ENCODE results near the gene STMP1.
"Not testable (repeated sequence)": the region's sequence is repeated elsewhere in the genome, so short reads cannot be mapped to it uniquely, and the experiment has no call there.

The STMP1 gene

DNA sequence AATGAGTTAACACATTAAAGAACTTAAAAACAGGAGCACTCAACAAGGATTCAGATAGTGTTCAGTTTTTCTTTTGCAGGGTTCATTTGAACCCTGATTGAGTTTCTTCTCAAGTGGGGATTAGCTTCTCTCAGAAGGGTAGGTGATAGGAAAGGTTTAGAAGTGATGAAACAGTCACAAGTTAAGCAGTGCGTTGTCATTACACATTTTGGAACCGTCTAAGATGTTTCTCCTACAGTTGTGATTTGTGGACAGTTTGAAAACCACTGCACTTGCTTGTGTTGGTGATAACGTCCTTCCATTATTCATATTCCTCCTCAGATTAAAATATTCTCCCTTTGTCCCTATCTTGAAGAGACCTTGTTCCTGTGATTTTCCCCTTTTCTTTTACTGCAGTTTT lies 2.7 kb downstream of the STMP1 start:
- no peak for DNase-seq

DNA sequence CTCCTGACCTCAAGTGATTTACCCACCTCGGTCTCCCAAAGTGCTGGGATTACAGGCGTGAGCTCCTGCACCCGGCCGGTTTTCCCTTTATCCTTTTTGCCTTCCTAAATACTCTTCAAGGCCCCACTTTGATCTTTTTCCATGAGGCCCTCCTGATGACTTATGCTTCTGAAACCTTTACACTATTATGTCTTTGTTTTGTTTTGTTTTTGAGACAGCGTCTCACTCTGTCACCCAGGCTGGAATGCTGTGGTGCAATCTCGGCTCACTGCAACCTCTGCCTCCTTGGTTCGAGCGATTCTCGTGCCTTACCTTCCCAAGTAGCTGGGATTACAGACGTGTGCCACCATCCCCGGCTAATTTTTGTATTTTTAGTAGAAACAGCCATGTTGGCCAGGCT lies 3.8 kb downstream of the STMP1 start:
- no peak for DNase-seq

DNA sequence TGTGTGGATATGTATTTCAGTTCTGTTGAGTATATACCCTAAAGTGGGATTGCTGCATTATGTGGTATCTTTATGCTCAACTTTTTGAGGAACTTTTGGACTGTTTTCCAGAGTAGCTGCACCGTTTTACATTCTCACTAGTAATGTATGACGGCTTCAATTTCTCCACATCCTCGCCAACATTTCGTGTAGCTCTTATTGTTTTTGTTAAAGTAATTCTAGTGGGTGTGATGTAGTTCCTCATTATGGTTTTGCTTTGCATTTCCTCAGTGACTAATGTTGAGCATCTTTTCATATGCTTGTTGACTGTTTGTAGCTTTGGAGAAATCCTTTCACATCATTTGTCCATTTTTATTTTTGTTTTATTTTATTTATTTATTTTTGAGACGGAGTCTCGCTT lies 4.5 kb downstream of the STMP1 start:
- DNase-seq = peak; percentile 52 to 89 (median 73)

DNA sequence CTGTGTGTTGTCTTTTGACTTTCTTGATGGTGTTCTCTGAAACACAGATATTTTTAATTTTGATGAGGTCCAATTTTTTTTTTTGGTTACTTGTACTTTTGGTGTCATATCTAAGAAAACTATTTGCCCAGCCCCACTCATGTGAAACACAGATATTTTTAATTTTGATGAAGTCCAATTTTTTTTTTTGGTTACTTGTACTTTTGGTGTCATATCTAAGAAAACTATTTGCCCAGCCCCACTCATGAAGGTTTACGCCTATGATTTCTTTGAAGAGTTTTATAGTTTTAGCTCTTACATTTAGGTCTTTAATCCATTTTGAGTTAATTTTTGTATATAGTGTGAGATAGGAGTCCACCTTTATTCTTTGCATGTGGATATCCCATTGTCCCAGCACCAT lies 5.3 kb downstream of the STMP1 start:
- DNase-seq = not testable (repeated sequence)

DNA sequence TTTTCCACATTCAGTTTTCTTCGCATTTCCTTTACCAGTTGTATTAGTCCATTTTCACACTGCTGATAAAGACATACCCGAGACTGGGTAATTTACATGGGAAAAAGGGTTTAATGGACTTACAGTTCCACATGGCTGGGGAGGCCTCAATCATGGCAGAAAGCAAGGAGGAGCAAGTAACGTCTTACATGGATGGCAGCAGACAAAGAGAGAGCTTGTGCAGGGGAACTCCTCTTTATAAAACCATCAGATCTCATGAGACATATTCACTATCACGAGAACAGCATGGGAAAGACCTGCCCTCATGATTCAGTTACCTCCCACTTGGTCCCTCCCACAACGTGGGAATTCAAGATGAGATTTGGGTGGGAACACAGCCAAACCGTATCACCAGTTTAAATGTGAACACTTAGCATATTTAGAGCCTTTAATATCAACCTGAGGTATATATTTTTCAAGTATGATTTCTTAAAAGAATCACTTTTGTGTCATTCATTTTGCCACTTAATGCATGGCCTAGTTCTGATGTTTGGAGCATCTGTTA lies 6.6 kb downstream of the STMP1 start:
- not testable (repeated sequence) for DNase-seq

DNA sequence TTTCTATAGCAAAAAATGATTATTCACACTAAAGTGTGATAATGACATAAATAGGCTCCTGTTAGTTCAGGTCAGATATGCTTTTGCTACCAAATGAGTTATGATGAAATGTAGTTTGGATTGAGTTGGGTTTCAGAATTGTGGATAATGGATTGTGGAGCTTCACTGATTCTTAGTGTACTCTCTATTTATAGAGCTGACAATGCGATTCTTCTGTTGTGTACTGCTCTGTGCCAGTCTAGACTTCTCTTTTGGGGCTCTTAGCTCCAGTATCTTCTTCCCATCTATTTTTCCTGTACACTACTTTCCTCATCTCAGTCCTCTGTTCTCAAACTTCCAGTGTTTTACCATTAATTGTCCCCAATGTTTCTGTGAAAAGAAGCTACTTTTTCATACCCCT lies 7.5 kb downstream of the STMP1 start:
- DNase-seq = no peak

DNA sequence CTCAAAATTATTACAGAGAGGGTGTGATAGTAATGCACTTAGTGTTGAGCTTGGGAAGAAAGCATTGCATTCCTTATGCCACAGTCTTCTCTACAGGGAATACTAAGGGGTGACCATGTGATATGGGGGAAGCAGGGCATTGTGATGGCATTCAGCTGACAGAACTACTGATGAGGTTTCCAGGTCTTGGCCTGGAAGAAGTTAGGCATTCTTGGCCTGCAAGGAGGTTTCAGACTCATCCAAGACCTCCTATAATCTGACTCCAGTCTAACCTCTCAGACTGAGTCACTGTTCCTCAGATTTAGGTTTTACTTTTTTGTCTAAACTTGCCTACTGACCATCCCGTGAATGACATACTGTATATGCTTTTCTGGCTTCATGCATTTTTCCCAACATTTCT lies 7.9 kb downstream of the STMP1 start:
- peak in 1 of 4 experiments; percentile 6 for DNase-seq

DNA sequence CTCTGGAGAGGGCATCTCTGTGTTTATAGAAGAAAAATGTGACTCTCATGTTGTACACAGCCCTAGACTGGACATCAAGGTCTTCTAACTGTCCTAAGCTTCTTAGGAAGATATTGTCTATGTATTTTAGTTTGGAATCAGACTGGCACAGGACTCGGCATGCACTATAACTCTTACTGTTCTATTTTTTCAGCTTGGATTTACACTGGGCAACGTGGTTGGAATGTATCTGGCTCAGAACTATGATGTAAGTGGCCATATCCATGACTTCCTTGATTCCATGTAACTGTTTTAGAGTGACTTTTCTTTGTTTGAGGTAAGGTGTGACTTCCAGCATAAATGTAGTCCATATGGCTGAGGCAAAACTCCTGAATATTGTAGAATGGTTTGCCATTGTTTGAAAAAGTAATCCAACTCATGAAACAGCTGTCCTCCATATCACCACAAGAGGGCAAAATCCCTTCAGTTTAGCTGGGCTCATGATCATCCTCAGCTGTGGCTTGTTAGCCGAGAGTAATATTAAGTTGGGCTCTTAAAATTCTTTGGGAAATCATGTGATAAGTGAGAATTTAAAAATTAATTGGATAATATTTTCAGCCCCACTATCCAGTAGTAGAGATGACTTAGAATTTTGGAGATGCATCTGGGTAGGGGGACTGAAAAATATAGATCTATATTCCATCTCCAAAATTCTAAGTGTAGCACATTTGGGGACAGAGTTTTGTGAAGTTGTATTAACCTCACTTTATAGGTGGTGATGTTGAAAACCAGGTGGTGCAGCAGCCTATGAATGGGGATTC lies 10.4 kb downstream of the STMP1 start:
- DNase-seq = peak; percentile 26 to 51 (median 40)

DNA sequence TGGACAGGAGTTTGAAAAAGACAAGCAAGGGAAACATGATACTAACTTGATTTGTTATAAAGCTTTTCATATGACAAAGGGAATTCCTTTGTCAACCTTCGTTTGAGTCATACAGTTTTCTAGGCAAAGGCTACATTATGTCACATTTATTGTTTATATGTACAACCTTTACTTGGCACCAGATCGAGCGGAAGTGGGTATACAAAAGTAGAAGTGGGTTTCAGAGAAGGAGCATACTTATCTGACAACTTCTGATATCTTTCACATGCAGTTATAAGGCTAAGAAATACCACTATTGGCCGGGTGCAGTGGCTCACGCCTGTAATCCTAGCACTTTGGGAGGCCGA lies 11.0 kb downstream of the STMP1 start:
- no peak for DNase-seq

DNA sequence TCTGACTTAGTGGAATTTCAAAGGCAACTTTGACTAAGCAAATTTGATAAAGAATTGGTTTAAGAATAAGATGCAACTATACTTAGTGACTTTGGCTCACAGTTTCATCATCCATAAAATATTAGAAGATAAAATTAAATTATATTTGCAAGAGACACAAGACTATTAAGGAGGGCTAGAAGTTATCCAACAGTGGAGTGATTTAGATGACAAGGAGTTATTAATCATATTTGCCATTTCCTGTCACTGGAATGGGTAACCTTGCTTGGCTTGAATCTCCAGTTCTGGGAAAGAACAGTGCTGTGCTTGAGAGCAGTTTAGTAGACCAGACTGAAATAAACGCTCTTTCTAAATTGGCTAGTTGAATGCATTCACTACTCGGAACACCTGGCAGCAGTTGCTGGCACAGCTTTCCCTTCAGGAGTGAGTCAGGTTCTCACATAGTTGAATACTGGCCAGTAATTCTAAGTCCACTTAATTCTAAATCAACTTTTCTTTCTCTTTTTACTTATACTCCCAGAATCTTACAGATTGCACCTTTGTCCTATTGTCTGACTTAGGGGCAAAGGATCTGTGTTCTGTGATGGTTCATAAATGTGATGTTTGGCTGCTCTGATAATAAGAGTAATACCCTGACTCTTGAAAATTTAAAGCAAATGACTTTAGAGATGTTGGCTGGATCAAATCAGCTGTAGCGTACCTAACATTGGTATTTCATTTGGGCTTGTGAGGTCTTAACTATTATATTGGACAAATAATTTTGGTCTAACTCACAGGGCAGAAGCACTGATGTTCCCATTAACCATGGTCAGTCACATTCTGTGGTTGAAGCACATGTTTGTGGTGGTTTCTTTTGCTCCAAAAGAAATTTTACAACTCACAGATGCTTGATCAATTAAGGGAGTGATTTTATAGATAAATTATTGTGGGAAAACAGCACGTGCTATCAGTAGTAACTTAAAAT lies 16.6 kb downstream of the STMP1 start:
- no peak for DNase-seq

DNA sequence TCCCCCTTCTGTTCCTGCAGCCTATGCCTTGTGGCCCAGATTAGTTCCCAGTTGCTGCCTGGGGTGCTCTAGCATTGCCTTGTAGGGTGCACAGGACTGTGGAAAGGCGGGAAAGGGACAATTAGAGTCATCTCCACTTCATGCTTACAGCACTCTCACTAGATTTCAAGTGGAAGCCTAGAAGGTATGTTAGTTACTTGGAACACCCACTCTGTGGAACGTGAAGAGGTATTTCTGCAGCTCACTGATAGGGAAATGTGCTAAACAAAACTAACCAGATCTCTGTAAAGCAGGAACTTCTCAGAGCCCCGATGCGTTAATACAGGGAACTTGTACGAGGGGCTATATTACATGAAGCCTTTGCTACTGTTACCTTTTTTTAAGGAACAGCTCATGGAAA lies 19.4 kb downstream of the STMP1 start:
- no peak for DNase-seq

DNA sequence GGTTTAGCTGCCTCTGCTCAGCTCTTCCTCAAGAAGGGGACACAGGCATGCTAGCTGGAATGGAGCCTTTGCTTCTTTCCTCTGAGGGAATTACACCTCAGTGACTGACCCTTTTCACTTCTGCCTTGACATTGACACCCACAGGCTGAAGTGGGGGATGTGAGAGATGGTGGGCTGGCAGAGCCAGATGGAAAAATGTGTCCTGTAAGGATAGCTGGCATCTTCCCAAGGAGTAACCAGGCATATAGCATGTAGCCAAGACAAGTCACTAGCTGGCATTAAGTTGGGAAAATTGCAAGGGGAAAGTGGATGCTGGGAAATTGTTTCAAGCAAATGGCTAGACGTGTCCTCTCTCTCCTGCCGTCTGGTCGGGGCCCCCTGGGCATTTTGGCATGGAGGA lies 19.9 kb downstream of the STMP1 start:
- no peak for DNase-seq

DNA sequence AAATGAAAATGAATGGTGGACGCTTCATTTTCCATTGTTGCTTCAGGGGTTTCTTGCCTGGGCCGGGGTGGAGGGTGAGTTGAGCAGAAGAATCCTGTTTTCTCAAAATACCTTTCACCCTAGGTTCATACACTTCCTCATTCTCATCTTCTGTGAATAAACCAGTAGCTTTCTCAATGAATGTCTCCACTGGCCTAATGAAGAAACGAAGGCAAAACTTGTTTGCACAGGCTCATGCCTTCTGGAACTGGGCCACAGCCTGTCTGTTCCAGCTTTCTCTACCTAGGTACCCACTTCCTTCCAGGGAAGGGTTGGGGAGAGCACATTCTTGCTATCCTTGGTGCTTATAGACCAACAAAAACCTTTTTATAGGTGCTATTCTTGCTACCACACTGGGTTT lies 21.3 kb downstream of the STMP1 start:
- DNase-seq = no peak

DNA sequence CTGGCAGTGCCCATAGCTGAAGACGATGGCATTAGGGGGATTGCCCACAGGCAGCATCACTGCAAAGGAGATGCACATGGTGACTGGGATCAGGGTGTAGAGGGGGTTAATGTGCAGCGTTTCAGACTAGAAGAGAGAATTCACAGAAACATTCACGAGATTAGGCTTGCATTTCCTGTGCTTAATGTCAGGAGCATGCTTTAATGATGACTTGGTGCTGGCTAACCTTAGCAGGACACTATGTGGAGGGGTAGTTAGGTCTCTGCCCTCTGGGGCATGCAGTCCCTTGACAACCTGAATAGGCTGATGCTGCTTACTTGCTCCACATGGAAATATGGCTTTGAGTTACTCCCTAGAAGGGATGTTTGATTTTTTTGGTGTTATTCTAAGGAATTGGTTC lies 21.8 kb downstream of the STMP1 start:
- no peak for DNase-seq

DNA sequence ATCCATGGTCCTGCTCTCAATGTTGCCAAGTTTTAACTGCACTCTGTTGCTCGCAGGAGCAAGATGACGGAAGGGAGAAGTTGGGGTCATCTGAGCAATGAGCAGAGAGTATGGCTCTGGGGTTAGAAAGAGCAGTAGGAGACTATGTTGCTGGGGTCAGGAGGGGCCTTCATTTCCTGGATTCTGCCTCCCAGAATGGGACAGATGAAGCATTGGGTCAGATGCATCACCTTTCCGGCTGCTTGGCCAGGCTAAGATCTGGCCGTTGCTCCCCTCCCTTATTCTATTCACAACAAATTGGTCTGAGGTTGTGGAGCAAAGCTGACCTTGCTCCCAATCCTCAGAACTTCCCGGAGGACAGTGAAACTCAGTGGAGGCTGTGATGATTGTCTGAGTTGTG lies 22.4 kb downstream of the STMP1 start:
- no peak for DNase-seq

DNA sequence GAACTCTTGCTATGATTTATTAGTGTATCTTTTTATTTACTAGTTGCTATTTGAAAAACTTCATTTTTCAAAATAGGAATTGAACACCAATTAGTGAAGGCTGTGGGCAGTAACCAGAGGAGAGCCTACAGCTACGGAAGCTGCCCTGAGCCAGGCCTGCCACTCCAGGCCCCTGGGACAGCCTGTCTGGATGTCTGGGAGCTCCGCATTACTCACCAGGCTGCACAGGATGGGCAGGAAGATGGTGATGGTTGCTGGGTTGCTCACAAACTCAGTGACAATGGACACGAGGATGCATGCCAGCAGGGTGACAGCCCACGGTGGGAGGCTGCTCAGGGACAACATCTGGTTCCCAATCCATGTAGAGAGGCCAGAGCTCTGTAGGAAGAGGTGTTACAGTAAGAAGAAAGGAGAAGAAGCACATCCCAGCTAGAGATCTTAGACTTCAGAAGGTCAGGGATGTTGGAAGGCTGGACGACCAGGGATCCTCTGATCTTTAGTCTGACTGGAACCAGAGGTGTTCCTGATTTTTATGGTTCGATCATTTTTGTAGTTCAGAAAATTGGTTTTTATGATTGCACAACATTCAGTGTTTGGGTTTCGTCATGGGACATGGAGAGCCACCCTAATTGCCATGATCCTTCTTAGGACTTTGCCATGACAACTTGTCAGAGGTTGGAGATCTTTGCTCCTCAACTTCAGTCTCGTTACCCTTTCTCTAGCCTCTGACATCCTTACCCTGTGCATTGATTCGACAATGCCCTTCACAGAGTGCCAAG lies 23.2 kb downstream of the STMP1 start:
- no peak for DNase-seq

DNA sequence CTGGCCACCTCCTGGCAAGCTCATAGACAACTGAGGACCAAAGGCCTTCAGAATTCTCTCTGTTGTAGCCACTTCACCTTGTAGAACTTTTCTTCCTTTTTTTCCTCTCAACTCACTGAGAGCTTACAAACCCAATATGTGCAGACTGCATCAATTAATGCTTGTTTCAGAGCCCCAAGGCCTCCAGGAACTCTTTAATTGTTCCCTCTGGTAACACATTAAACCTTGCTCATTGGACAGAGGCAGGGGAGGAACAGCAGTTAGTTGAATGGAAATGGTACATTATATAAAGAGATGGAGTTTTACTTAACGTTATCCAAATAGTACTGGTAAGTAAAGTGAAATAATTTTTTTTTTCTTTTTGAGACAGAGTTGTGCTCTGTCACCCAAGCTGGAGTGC lies 25.2 kb downstream of the STMP1 start:
- no peak for DNase-seq

DNA sequence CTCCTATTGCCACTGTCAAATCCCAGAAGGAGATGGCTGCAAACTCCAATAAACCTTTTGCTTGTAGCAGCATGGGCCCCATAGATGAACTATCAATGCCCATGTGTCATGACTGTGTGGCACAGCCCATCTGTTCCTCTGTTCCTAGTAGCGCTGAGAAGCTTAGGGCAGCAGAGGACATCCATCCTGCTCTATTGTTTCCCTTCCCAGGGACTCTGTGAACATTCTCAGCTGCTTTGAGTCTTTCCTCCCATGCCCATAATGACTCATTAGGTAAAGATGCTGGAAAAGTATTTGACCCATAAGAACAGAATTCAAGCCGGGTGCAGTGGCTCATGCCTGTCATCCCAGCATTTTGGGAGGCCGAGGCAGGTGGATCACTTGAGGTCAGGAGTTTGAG lies 28.3 kb downstream of the STMP1 start:
- no peak for DNase-seq

DNA sequence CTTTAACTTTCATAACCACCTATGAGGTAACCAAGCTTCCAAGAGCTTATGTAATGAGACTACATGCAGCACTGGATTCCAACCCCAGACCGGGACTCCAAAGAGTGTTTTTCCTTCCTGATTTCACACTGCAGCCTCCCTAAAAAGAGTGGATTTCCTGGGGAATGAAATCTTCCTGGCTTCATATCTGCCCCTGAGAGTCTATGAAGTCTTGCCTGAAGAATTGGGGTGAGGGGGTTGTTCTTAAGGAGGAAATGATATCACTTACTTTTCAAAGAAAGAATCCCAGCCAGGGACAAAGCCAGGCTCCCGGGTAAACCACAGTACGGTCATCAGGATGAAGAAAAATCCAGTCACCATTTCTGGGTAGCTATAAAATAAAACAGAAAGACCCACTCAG lies 29.7 kb downstream of the STMP1 start:
- DNase-seq = peak in 1 of 4 experiments; percentile 12

DNA sequence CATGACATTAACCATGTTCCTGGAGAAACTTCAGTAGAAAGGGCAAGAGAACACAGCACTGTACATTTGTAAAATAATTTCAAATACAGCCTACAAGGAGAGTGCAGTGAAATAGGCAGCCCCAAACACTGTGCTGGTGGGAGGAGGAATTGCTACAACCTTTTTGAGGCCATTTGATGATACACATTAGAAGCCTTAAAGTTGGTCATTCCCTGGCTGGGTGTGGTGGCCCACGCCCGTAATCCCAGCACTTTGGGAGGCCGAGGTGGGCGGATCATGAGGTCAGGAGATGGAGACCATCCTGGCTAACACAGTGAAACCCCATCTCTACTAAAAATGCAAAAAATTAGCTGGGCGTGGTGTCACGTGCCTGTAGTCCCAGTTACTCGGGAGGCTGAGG lies 30.3 kb downstream of the STMP1 start:
- DNase-seq = not testable (repeated sequence)

DNA sequence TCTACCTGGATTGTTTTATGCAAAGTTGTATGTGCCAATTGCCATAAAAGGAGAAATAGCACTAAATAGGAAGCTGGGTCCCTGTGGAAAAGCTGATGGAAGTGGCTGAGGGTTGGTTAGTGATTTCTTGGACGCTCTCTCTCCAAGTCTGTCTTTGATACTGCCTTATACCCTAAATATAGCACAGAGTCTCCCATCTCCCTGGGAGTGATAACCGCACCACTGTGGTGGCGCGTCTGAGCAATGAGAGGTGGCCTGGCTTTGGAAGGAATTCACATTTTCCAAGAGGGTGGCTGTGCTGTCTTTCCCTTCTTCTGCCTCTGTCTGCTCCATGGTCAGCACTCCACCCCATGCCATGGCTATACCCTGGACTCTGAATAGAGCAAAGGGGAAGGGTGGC lies 31.2 kb downstream of the STMP1 start:
- DNase-seq = no peak

DNA sequence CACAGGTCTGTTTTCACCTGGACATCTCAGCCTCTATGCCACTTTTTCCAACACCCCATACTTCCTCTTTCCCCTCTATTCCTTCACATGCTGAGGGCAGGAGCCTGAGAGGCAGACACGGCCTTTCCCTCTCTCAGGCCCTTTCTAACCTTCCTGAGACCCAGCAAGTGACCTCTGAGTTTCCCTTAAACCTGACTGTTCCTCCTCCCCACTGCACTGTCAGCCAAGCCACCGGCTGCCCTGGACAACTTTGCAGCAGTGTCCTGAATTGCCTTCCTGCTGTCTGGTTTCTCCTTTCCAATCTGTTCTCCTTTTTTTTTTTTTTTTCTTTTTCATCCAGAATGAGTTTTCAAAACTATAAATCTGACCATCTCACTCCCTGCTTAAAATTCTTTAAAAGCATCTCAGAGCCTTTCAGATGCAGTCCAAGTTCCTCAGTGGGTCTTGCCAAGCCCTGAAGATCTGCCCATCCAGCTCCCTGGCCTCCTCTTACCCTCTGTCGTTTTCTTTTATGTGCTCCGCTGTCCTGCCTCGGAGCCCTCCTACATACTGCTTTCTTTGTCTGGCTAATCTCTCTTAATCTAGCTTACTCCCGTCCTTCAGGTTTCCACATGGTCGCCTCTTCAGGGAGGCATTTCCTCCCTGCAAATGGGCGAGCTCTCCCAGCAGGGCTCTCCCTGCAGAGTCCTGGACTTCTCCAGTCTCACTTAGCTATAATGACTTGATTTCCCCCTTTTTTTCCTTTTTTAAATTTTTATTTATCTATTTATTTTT lies 35.1 kb downstream of the STMP1 start:
- DNase-seq = no peak
